HG03135 (cell line): ENCODE results near the gene PISD.

ENCODE experiments used
- ATAC-seq: cut with Tn5 transposase; IDR thresholded peaks from one replicate; pipeline ENCODE4 v1.9.1; 2021; ENCODE audit warnings: mild to moderate bottlenecking, moderate library complexity; ENCODE audit not compliant: unreplicated experiment

PISD gene

DNA sequence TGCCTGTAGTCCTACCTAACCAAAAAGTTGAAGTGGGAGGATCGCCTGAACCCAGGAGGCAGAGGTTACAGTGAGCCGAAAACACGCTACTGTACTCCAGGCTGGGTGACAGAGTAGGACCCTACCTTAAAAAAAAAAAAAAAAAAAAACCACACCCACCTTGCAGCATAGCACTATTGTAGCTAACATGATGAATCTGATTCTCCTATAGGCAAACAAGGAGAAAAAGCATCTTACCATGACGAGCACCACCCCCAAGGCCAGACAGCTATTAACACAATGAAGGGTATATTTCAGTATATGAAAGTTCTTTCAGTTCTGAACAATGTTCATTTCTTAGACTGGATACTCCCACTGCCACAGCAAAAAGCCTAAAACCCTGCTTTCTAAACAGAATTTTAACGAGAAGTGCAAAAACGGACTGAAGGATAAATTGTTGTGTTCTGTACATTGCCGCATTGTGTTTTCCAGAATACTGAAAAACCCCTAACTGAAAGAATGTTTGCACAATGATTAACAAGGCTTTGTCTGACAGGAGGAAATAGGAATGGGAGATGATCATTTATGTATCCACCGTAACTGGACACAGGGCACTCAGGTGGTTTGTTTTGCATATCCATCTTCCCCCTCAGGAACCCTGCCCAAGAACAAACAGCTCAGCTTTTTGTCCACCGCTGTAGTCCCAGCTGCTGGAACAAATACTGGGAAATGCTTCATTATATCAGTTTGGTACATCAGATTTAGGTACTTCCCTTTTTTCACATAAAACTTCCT, 8.9 kb downstream of the PISD start:
- ATAC-seq, result no peak

DNA sequence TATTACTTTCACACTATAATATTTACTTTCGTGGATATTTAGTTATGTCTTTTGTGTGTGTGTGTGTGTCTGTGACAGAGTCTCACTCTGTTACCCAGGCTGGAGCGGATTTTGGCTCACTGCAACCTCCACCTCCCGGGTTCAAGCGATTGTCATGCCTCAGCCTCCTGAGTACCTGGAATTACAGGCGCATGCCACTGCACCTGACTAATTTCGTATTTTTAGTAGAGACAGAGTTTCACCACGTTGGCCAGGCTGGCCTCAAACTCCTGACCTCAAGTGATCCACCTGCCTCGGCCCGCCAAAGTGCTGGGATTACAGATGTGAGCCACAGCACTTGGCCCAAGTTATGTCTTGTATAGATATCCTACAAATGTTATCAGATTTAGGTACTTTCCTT, 9.9 kb downstream of the PISD start:
- ATAC-seq, result no peak

- ATAC-seq, result no peak
Observed at GRCh38 chr22:31651664-31652063, 10.4 kb downstream of the PISD start.

- no peak for ATAC-seq
Observed at GRCh38 chr22:31650391-31650790, 11.6 kb downstream of the PISD start.

DNA sequence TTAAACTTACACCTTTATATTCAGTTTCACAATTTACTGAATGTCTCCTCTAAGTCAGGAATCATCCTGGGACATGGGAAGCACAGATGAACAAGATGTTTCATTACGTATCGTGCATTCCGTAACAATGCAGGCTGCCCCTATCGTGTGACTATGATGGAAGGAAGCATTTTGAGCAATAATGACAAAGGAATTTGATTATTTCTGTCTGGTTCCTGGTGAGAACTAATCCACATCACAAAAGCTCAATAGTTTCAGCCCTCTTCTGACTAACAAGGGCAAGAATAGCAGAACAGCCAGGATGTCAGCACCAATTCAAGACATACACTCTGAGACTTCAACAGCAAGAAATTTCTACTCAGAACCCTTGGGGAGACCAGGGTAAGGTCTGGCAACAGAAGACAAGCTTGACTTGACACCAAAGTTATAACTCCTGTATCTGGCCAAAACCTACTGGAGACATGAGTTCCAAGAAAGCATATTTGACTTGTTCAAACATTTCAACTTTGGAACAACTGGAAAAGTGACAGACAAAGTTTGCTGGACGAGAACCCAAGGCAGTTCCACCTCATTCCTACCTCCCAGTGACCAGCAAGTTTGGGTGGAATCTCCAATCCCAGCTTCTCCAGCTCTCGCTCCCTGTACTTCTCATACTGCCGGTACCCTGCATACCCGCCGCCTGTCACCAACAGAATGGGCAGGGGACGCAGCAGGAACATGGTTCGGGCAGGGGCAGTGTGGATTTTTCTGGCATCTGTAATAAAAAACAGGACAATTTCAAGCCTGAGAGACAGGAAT, 14.3 kb downstream of the PISD start:
- no peak for ATAC-seq

- ATAC-seq, result no peak
Observed at GRCh38 chr22:31647066-31647465, 14.9 kb downstream of the PISD start.

DNA sequence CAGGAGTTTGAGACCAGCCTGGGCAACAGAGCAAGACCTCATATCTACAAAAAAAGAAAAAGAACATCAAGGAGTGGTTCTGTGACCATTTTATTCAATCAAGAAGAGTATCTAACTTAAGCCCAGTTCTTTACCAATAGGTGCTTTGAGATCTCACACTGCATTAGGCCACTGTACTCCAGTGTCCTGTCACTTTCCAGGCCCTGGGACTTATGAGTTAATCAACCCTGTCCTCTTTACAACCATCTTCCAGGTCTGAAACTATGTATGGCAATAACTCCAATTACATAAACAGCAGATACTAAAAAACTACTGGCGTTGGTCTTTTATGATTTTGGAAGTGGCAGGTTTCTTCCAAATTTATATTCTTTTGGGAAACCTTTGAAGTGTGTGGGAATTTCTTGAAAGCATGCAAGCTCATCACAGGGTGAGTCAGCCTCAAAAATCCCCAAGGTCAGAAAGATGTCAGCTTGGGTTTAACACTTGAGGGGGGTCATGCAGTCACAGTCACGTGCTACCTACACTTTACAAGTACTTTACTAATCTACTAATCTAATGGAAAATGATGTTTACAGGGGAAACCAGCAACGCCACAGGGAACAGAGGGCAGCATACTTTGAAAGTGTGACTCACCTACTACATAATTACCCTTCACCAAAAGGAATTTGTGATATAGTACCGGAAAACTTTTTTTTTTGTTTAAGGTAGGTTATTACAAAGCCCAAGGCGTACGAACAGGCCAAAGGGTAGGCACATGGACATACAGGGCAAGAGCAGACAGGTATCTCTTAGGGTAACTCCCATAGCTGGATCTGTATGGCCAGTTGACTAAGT, 15.6 kb downstream of the PISD start:
- no peak for ATAC-seq

DNA sequence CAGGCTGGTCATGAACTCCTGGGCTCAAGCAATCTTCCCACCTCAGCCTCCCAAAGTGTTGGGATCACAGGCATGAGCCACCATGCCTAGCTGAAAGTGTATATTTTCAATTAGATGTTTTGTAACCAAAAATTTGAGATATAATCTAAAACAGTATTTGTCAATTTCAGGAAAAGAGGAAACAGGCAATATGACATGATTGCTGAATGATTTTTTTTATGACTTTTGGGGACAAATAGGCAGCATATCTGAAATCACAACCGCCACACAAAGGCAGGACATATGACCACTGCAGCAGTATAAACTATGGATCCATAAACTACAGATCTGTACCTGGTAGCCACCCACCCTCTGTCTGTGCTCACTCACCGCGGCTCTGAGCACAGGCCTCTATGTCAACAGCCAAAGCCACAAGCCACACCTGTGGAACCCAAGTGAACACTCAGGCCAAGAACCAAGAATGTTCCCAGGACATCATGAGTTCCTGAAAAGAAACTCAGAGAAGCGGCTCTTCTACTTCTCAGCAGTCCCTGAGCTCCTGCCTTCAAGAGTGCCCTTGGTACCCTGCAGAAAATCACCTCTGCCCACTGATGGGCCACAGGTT, 22.5 kb downstream of the PISD start:
- no peak for ATAC-seq

DNA sequence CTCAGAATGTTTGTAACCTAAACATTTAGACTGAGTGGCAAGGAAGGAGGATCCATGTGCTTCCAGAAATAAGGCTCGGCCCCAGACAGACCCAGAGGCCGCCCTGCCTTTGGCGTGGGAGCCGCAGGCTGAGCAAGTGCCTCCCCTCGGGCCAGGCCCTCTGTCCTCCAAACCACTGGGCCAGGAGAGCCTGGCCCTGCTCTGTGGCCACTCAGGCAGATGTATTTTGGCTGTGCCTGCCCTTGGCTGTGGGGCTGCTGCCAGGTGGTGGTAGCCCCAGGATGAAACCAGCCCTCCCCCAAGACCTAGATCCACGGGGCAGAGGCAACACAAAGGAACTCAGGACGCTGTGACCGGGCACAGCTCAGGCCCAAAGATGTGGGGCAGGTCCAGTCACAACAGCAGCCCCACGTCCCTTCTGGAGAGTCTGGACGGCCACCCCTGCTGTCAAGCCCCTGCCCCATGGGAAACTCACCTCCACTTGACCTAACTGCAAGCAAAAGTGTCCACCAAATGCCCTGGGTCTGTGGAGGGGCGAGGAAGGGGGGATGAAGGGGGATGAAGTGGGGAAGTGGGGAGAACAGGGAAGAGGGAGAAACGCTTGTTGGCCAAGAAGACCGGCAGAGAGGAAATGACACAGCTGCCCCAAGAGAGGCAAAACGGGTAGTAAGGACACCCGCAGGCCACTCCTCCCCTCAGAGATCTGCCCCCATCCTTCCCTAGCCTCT, 24.0 kb downstream of the PISD start:
- peak; percentile 45 for ATAC-seq

DNA sequence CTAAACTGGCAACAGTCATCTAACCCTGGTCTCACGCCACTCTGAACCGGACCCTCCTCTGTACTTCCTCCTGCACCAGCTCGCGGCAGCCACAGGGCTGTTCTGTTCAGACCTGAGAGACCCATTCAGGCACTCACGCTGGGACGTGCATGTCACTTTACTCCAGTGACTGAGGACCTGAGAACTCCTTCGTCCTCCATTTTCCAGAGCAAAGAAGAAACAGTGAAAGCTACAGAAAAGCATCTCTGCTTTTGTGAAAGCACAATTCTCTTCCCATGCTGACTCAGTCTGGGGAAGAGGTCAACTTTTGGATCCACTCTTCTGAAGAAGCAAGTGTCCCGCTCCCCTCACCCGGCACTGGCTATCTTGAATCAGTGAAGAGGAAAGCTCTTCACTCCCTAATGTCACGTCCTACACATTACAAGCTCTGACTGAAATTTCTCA, 24.5 kb downstream of the PISD start:
- peak; percentile 43 for ATAC-seq

GRCh38 chr22:31635638-31636306, 26.2 kb downstream of the PISD start:
- no peak for ATAC-seq

GRCh38 chr22:31631436-31631835, 30.6 kb downstream of the PISD start:
- no peak for ATAC-seq

DNA sequence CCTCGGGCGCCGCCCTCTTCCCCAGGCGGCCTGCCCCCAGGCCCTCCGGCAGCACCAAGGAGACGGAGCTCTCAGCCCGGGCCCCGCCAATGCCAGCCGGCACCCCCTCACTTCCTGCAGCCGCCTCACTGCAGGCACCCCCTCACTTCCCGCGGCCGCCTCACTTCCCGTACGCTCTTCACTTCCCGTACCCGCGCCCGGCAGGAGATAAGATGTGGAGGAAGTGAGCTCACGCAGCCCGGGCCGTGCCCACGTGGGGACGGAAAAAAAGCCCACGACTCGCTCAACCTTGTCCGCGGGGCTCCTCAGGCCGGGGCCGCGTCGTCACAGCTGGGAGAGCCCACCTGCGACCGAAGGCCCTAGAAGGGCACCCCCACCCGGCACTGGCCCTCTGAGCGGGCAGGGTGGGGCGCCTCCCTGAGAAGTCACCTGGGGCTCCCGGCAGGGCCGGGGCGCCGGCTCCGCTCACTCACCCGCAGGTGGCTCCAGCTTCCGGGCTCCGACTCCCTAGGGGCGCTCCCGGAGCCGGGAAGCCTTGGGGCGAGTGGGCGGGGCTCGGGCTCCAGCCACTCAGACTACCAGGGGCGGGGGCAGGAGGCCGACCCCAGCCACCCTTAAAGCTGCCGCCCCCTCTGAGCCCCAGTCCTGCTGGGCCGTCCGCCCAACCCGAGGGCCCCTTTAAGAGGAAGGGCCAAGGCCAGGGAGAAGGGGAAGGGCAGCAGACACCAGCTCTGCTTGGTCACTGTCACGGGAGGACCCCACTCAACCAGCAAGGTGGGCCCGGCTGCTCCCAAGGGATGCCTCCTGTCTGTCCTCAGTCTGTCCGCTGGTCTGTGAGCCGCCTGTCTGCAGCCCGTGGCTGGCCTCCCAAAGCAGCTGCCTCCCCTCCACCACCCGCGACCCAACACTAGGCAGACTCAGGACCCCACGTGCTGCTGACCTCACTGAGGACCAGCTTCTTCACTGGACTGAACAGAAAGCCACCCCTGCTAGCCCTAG, 31.4 kb downstream of the PISD start:
- peak; percentile 56 for ATAC-seq

- ATAC-seq, result no peak
Observed at GRCh38 chr22:31629741-31630184, 32.3 kb downstream of the PISD start.

DNA sequence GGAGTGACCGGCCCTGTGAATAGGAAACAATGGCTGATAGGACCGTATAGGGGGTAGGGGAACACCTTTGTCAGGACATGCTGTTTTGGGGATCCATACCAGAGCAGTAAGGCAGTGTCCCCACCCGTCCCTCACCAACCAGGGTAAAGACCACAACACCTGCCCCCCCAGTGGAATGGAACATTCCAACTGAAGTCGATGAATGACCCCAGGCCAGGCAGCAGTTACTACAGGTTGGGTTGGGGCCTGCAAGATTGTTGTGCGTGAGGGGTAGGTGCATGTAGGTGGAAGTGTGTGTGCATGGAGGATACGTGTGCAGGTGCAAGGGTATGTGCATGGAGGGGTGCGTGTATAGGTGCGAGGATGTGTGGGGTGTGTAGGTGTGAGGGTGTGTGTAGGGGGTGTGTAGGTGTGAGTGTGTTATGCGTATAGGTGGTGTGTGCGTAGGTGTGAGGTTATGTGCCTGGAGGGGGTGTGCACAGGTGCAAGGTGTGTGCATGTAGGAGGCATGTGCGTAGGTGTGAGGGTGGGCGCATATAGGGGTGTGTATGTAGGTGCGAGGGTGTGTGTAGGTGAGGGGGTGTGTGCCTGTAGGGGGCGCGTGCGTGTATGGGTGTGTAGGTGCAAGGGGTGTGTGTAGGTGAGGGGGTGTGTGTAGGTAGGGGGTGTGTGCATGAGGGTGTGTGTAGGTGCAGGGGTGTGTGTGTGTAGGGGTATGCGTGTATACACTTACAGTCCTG, 32.9 kb downstream of the PISD start:
- ATAC-seq, result no peak

GRCh38 chr22:31628362-31628761, 33.7 kb downstream of the PISD start:
- ATAC-seq, result no peak

- ATAC-seq, result no peak
Observed at GRCh38 chr22:31627223-31627731, 34.7 kb downstream of the PISD start.
